Activated T-helper 1 cell treated with anti-CD3 and anti-CD28 coated beads, Interleukin-2, amount 50 U/mL, for 16 hours (primary cell): ENCODE measurements around the gene FNIP1.
"Not testable (repeated sequence)": the region's sequence is repeated elsewhere in the genome, so short reads cannot be mapped to it uniquely, and the experiment has no call there.

ENCODE experiments used
- DNase-seq, 2 donors: peaks; one replicate each; pipeline ENCODE4 v3.0.0-alpha.2; 2020; ENCODE audit warnings: low read depth in 1 of 2, low spot score in 1 of 2

FNIP1 gene

DNA sequence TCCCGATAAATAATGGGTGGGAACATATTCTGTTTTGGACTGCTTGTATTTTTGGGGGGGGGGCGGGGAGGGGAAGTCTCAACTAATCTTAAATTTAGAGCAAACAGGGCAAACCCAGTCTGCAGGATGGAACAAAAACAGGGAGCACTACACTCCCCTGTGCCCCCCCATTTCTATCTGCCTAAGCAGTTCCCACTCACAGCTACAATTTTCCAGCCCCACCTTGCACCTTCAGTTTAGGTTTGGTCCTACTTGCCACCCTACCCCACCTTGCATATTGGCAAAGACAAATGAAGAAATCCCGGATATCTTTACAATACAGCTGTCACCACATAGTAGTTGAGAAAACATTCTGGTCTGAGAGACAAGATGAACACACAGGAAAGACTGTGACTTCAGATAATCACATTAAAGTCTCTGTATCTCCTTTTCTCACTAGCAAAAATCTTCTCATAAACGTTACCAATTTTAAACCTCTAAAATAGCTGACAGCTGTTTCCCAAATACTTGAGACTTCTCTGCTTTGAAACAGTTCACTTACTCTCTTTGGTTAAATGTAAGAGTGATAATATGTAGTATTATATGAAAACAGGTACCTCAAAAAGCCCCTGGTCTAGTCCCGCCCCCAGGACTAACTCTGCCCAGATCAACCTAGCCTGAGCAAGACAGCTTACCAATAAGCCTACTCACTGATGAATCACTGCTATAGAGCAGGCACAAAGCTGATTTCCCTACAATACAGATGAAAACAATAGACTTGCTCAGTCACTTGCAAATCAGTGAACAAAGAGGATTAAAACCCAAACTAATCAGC, 156.6 kb downstream of the FNIP1 start:
- peak in 1 of 2 donors; percentile 25 for DNase-seq

DNA sequence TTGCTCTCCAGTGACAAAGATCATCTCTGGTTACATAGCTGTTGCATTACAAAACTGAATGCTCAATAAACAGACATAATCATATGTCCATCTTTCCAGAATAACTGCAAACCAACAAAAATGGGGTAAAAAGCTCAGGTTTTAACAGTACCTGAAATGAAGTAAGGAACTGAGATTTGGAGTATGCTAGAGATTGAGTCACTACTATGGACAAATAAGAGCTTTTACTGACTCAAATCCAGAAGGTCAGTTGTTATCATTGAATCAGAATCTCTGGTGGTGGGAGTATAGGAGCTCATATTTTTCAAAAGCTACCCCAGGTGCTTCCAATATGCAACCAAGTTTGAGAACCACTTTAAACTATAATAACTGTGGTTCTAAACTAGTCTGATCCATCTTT, 157.7 kb downstream of the FNIP1 start:
- DNase-seq: no peak

DNA sequence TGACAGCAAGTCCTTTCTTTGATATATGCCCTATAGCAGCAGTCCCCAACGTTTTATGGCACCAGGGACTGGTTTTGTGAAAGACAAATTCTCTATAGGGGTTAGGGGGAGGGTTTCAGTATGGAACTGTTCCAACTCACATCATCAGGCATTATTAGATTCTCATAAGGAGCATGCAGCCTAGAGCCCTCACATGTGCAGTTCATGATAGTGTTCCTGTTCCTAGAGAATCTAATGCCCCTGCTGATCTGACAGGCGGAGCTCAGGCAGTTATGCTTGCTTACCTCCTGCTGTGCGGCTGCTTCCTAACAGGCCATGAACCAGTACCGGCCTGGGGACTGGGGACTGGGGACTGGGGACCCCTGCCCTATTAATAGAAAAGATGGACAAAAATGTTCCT, 159.1 kb downstream of the FNIP1 start:
- no peak for DNase-seq

DNA sequence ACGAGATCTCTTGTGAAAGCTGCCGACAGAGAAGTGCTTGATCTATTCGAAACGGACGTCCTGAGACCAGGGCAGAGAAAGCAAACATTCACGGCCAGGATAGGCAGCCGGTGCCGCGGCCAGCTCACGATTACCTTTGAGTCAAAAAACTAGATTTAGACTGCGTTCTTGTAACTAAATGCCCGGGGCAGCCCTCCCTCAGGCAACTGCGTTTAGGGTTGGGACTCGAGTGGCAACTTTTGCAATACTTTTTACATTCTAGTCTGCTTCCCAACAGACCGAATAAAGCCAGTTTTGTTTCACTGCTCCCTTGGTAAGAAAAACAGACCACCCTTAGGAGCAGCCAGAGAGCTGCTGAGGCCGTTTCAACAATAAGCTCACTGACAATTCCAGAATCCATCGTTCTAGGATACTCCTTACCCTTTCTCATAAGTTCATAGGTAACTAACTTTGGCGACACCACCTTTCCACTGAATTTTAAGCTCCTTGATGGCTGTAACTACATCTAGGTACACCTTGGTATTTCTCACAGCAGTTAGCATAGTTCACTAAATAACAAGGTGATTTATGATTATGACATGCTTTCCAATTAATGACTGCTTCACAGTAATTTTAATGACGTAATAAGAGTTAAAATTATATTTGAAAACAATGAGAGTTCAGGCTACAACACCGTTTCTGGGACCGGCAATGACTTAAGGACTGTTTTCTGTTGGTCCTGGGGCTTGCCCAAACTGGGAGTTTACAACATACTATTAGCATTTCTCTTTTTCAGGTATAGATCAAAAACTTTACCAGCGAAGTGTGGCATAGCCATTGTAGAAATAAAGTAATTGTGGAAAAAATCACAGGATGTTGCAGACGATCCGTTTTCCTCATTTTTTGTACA, 160.9 kb downstream of the FNIP1 start:
- no peak for DNase-seq

DNA sequence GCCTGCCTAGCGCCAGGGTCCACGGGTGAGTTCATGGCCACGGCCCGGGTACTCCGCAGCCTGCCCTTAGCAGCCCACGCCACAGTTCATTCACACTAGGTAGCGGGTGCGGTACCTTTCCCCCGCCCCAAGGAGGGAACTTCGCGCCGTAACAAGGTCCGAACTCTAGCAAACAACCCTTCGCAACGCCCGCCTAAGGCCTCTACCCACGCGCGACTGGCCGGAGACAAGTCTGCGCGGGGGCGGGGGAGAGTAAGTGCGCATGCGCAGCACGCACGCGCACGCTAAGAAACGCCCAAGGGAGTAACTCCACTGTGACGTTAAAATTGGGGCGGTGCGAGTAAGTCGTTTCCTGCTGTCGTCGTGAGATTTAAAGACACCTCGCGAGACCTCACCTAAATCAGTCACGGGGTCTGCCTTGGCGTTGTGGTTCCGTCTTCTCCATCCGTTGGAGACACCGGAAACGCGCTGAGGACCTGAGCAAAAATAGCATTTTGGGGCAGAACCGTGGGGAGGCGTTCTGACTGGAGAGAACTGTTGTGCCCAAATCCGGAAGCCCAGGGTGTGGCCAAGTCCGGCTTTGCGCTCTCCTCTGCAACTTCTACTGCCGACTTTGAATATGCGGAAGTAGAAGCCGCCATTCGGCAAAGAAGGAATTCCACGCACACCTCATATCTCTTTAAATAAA, 161.7 kb downstream of the FNIP1 start, which contains the start of gene RAPGEF6:
TSS of gene RAPGEF6 (minus strand) at position 234 of the 688 bp plus-strand sequence. CDS start at position 35, 199 bp downstream.
- peak; percentile 89 to 93 for DNase-seq

DNA sequence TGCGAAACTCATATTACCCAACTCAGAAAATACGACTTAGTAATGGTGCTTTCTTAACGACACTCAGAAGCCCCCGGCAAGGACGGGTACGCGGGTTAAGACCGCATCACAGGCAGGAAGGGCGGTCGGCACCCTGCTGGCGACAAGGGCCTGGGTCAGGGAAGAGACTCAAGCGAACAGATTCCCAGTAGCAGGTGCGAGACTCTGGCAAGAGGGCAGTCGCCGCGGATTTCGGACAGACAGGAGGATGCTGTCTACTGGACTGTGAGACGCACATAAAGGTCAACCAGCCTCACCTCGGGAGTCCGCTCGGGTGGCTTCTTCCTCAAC, 162.2 kb downstream of the FNIP1 start:
- DNase-seq: peak; percentile 34 to 47

DNA sequence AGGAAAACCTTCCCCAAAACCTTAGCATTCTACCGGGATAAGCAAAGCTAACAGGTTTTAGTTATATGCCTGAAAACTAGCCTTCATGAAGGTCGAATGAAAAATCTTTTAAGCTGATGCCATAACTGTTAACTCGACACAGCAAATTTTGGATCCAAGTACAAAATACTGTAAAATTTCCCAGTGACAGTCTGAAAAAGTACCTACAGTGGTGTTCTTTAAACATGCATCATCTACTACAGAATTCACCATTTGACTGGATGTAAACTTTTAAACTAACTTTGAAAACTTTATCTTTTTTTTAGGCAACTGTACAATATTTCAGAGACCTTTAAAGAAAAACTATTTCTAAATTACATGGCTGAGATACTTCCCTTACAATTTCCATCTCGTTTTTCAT, 162.6 kb downstream of the FNIP1 start:
- DNase-seq: no peak

DNA sequence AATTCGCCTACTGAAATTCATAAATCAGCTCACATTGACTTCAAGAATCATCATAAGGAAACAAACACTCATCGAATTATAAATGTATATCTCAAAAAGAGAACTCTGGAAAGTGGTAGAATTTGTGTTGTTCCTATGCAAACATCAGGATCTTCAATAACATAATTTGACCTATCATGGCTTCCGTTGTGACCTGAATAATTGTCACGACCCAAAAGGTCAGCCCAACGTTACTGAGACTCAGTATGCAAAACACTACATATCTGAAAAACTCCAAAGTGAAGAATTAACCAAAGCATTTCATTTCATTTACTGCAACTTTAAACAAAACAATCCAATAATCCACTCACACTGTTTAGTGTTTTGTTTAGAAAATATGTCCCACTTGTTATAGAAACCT, 163.0 kb downstream of the FNIP1 start:
- DNase-seq: no peak

DNA sequence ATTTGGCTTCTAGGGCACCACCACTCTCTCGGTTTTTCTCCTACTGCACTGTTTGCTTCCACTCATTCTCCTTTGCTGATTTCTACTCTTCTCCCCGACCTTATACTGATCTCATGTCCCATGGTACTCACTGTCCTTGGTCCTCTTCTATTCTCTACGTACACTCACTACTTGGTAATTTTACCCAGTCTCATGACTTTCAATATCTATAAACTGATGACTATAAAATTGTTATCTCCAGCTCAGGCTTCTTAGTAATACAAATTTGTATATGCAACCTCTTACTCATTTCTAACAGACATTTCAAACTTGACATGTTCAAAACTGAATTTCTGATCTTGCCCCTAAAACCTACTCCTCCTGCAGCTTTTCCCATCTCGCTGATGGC, 165.9 kb downstream of the FNIP1 start:
- no peak for DNase-seq

DNA sequence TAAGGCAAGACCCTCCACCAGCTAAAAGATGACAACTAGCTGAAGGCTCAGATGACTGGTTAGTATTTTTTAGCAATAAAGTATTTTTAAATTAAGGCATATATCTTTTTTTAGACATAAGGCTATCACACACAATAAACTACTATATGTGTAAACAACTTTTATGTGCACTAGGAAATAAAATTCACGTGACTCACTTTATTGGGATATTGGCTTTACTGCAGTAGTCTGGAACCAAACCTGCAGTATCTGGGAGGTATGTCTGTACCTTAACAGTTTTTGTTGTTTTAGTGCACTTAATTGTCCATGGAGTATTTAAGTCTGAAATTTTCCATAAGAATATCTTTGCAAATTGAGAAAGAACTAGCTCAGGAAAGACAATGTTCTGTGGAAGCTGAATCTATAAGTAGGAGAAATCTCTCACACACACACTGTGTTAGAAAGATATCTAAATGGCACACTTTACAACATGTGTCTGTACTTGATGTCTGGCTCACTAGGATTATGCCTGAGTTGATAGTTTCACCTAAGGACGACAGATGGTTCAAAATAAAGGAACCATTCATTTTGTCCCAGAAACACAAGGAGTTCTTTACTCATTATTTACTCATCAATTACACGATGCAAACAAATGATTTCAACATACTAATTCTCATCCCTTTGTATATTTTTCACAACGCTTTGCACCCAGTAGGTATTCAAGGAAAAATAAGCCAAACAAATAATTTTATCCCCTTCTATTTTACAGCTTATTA, 166.4 kb downstream of the FNIP1 start:
- no peak for DNase-seq

DNA sequence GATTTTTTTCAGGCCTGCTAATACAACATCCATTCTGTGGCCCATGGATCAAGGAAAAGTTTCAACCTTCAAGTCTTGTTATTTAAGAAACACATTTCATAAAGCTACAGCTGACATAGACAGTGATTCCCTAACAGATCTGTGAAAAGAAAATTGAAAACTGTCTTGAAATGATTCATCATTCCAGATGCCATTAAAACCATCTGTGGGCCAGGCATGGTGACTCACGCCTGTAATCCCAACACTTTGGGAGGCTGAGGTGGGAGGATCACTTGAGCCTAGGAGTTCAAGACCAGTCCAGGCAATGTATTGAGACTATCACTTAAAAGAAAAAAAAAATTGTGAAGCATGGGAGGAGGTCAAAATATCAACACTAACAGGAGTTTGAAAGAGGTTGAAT, 167.8 kb downstream of the FNIP1 start:
- no peak for DNase-seq

DNA sequence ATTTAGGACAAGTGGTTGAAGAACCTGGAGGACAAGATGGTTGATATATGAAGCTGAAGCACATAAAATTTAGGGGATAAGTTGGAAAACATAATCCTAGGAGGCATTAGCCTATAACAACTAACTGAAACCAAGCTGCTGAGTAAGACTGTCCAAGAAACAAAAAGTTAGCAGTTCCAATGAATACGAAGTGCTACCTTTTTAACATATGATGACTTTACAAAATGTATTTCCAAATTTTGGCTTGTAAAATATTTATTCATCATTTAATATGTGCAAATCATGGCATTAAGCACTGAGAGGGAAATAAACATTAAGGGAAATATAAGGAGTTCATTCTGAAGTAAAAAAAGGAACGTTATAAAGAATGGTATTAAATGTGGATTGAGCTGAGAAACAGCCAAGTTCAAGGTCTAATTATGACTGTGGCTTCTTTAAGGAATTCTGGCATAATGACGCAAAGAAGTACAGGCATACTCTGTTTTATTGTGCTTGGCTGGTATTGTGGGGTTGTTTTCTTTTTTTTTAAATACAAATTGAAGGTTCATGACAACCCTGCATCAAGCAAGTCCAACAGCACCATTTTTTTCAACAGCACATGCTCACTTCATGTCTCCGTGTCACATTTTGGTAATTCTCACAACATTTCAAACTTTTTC, 169.5 kb downstream of the FNIP1 start:
- no peak for DNase-seq

DNA sequence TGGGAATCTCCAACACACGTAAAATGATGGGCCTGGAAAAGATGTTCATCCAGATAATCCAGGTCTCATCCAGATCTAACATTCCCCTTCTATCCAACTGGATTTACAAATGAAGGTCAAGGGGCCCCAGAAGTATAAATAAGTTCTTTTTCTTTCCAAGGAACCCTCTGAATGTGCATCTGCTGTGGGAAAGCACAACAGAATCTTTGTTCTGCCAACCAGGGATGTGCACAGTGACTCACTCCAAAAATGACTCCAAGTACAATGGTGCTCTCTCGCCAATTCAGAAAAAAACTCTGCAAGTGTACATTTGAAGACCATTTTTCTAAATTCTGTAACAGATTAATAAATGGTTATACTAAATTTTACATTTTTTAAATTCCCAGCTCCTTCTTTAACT, 174.2 kb downstream of the FNIP1 start:
- no peak for DNase-seq

DNA sequence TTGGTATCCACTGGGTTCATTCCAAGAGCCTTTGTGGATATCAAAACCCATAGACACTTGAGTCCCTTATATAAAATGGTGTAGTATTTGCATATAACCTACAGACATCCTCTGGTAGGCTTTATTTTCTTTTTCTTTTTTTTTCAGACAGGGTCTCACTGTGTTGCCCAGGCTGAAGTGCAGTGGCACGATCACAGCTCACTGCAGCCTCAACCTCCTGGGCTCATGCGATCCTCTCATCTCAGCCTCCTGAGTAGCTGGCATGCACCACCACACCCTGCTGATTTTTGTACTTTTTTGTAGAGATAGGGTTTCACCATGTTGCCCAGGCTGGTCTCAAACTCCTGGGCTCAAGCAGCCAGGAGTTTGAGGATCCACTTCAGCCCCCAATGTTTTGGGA, 175.7 kb downstream of the FNIP1 start:
- DNase-seq: not testable (repeated sequence)

DNA sequence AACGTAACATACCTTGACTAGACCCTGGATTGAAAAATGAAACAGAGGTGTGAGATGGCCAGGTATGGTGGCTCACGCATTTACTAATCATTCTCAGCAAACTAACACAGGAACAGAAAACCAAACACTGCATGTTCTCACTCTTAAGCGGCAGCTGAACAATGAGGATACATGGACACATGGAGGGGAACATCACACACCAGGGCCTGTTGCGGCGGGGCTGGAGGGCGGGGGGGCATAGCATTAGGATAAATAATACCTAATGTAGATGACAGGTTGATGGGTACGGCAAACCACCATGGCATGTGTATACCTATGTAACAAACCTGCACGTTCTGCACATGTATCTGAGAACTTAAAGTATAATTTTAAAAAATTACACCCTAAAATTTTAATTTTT, 177.7 kb downstream of the FNIP1 start:
- no peak for DNase-seq

DNA sequence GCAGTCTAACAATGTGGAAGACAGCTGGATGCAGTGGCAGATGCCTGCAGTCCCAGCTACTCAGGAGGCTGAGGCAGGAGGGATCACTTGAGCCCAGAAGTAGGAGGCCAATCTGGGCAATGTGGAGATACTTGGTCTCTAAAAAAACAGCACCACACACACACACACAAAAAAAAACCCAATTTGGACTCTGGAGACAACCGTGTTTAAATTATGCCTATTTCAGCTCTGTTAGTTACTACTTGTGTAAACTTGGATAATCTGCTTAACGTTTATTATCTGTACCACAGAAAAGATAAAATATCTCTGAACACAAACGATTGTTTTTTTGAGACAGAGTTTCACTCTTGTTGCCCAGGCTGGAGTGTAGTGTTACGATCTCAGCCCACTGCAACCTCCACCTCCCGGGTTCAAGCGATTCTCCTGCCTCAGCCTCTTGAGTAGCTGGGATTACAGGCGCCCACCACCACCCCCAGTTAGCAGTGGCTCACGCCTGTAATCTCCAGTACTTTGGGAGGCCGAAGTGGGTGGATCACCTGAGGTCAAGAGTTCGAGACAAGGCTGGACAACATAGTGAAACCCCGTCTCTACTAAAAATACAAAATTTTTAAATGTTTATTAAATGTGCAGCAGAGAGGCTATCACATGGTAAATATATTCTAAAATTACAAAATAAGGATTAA, 179.5 kb downstream of the FNIP1 start:
- DNase-seq: no peak

DNA sequence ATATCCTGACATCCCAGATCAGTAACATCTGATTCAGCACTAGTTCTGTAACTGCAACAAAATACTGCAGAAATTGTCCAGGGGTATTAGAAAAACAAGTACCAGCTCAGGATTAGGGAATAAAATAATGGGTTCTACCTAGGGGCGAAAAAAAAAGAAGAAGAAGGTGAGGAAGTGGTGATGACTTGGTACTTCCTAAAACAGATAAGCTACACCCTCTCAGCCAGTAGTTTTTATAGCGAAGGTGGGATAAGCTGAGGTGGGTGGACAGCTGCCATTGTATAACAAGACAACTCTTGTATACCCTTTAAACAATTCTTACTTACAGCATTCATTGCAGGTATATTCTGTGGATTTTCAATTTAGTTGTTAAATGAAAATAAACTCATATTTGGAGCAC, 180.9 kb downstream of the FNIP1 start:
- DNase-seq: no peak

DNA sequence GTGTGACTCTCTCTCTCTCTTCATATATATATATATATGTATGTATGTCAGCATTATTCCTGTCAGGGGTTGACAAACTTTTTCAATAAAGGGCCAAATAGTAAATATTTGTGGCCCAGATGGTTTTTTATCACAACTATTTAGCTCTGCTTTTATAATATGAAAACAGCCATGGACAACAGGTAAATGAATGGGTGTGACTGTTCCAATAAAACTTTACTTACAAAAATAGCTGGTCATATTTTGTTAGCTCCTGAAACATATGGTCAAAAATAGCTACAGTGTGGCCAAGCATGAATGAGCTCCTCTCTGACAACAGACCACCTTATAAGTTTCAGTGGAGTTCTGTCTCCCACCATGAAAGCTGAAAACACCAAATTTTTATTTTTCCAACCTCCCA, 183.4 kb downstream of the FNIP1 start:
- DNase-seq: no peak

DNA sequence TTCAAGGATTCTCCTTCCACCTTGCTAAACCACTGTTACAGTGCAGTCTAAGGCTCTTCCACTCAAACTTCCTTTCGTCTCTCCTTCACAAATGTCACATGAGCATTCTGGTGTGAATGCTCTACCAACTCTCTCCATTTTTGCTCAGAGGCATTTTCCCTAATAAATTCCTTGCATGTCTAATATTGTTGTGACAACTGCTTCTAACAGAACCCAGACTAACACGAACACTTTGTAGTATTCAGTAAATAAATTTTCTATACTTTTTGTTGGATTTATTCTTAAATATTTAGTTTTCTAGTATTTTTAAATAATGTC, 185.8 kb downstream of the FNIP1 start:
- no peak for DNase-seq
